ENCODE measurements around the gene TIPARP. TPM values are rescaled to one million over a fixed set of nuclear protein-coding genes. Genes with fewer than 3 reads are reported as not detected.

Gene TIPARP
- total and polyA plus RNA-seq, 2 donors (not counting 1 experiment from before 2014, with no cell fraction given): 11.2 to 42.5 TPM

GRCh38 chr3:156685198-156685597 lies 10.8 kb downstream of the TIPARP start:
- no peak for ATAC-seq (ENCODE audit: low read depth)
- Histone ChIP-seq H3K9me3 (ENCODE audit: control extremely low read depth in 1 of 3, control insufficient read depth in 2 of 3, insufficient read depth in 1 of 3, low read length in 2 of 3) (no peaks in the 10 kb centered on the region), H3K4me3 (ENCODE audit: control extremely low read depth in 1 of 5, extremely low read depth in 1 of 5, insufficient read depth in 1 of 5, low read depth in 2 of 5, low read length in 4 of 5) (no peak overlapping the region), H3K9ac (ENCODE audit: low read length) (no peak overlapping the region), H3K27me3 (replicated peaks in 1 of 4; ENCODE audit: control extremely low read depth in 1 of 4, control insufficient read depth in 3 of 4, insufficient read depth in 4 of 4, low read length in 3 of 4) (no peaks in the 10 kb centered on the region), H2AFZ (ENCODE audit: insufficient read depth, low read depth, low read length, poor library complexity, severe bottlenecking) (no peak overlapping the region), H4K20me1 (ENCODE audit: control insufficient read depth, insufficient read depth, low read length, poor library complexity, severe bottlenecking) (peaks cover 83% of the 10 kb centered on the region), H3K79me2 (ENCODE audit: control insufficient read depth, insufficient read depth, low read length) (peaks cover 97% of the 10 kb centered on the region), H3K4me2 (replicated peaks; ENCODE audit: low read depth, low read length, poor library complexity, severe bottlenecking) (no peak overlapping the region), H3K27ac (ENCODE audit: low read length in 2 of 2) (no peak overlapping the region), H3K4me1 (ENCODE audit: control insufficient read depth in 2 of 2, insufficient read depth in 2 of 2, low read length in 2 of 2) (peaks cover 19 to 34% of the 10 kb centered on the region in 2 donors), H3K36me3 (replicated peaks in 1 of 2; ENCODE audit: control extremely low read depth in 1 of 2, control insufficient read depth in 1 of 2, extremely low read depth in 1 of 2, insufficient read depth in 2 of 2, low read length in 1 of 2) (peaks cover 0 to 13% of the 10 kb centered on the region in 2 experiments)
- Mint-ChIP-seq H3K27me3 (no peaks in the 10 kb centered on the region), H3K4me3 (no peak overlapping the region), H3K9me3 (ENCODE audit: insufficient read depth) (no peaks in the 10 kb centered on the region), H3K27ac (no peak overlapping the region), H3K4me1 (peaks cover 65% of the 10 kb centered on the region)
- CTCF ChIA-PET: interaction anchor here (0.9 to 1.6 kb wide), 2 partner anchors 9 to 12 kb away, joined by 3 to 7 read pairs; no protein-coding TSS in a partner anchor
- TF ChIP-seq CTCF (IDR thresholded peaks at IDR 0.05) (no peak), EZH2 (IDR thresholded peaks at IDR 0.05; ENCODE audit: borderline replicate concordance, insufficient read depth, low read depth, low read length, poor library complexity, severe bottlenecking) (no peak)
- no CpG with 5 or more reads among the region's 2 CpGs for WGBS (ENCODE audit: insufficient coverage)
- DNase-seq: no peak
- POLR2A ChIA-PET: no interaction called here
- intact Hi-C loops (cut with micrococcal nuclease): no loop called here

- peaks cover 14 to 29% of the 10 kb centered on the region in 2 donors for H3K4me1 ChIP-seq (ENCODE audit: control insufficient read depth in 2 of 2, insufficient read depth in 2 of 2, low read length in 2 of 2)
These were observed 11.4 kb downstream of the TIPARP start for GRCh38 chr3:156685752-156686151.

More at GRCh38 chr3:156685752-156686151, 11.4 kb downstream of the TIPARP start:
- intact Hi-C loops (cut with micrococcal nuclease): no loop called here
- Histone ChIP-seq H3K4me2 (replicated peaks; ENCODE audit: low read depth, low read length, poor library complexity, severe bottlenecking) (no peak overlapping the region), H3K36me3 (replicated peaks in 1 of 2; ENCODE audit: control extremely low read depth in 1 of 2, control insufficient read depth in 1 of 2, extremely low read depth in 1 of 2, insufficient read depth in 2 of 2, low read length in 1 of 2) (peaks cover 0 to 13% of the 10 kb centered on the region in 2 experiments), H3K9ac (ENCODE audit: low read length) (no peak overlapping the region), H2AFZ (ENCODE audit: insufficient read depth, low read depth, low read length, poor library complexity, severe bottlenecking) (no peak overlapping the region), H3K79me2 (ENCODE audit: control insufficient read depth, insufficient read depth, low read length) (peaks cover 95% of the 10 kb centered on the region), H4K20me1 (ENCODE audit: control insufficient read depth, insufficient read depth, low read length, poor library complexity, severe bottlenecking) (peaks cover 83% of the 10 kb centered on the region), H3K27ac (ENCODE audit: low read length in 2 of 2) (no peak overlapping the region), H3K9me3 (ENCODE audit: control extremely low read depth in 1 of 3, control insufficient read depth in 2 of 3, insufficient read depth in 1 of 3, low read length in 2 of 3) (no peaks in the 10 kb centered on the region), H3K4me3 (ENCODE audit: control extremely low read depth in 1 of 5, extremely low read depth in 1 of 5, insufficient read depth in 1 of 5, low read depth in 2 of 5, low read length in 4 of 5) (no peak overlapping the region), H3K27me3 (replicated peaks in 1 of 4; ENCODE audit: control extremely low read depth in 1 of 4, control insufficient read depth in 3 of 4, insufficient read depth in 4 of 4, low read length in 3 of 4) (no peaks in the 10 kb centered on the region)
- TF ChIP-seq EZH2 (IDR thresholded peaks at IDR 0.05; ENCODE audit: borderline replicate concordance, insufficient read depth, low read depth, low read length, poor library complexity, severe bottlenecking) (no peak), CTCF (IDR thresholded peaks at IDR 0.05) (no peak)
- Mint-ChIP-seq H3K4me3 (no peak overlapping the region), H3K27ac (no peak overlapping the region), H3K27me3 (no peaks in the 10 kb centered on the region), H3K9me3 (ENCODE audit: insufficient read depth) (no peaks in the 10 kb centered on the region), H3K4me1 (peaks cover 62% of the 10 kb centered on the region)
- CTCF ChIA-PET: interaction anchor here (0.9 to 1.6 kb wide), 2 partner anchors 10 to 12 kb away, joined by 3 to 7 read pairs; no protein-coding TSS in a partner anchor
- DNase-seq (no peak), ATAC-seq (ENCODE audit: low read depth) (no peak)
- POLR2A ChIA-PET: no interaction called here
